Activated CD8-positive, alpha-beta memory T cell treated with anti-CD3 and anti-CD28 coated beads for 36 hours (primary cell): Measurements from ENCODE around the gene RGS7BP. TPM values are rescaled to one million over a fixed set of nuclear protein-coding genes. Genes with fewer than 3 reads are reported as not detected.

Experiments
- CTCF ChIA-PET: fragments of 350-600 bp; sonication (Branson Sonifier 250); formaldehyde crosslinking; loops from one replicate; lab custom pipeline; 2021; ENCODE audit warnings: antibody characterized with exemption; lab: Charles Lee
- POLR2A ChIA-PET: fragments of 350-600 bp; sonication (Branson Sonifier 250); formaldehyde crosslinking; loops from one replicate; lab custom pipeline; 2021; ENCODE audit warnings: antibody characterized with exemption; lab: Charles Lee
- total RNA-seq, 2 experiments: library from RNA; stranded (reverse); gene quantifications; one replicate each; pipeline ENCODE4 v1.2.3, GENCODE V29; 2021

Gene RGS7BP
- total RNA-seq, 2 experiments from 2014 or later = not detected

GRCh38 chr5:64622991-64623390 is 117.2 kb downstream of the RGS7BP start:
- ChIA-PET CTCF (no interaction called here), POLR2A (no interaction called here)

- ChIA-PET POLR2A (no interaction called here), CTCF (no interaction called here)
These were observed 119.9 kb downstream of the RGS7BP start for GRCh38 chr5:64625678-64626077.

GRCh38 chr5:64628901-64629300 is 123.1 kb downstream of the RGS7BP start:
- CTCF ChIA-PET = no interaction called here
- POLR2A ChIA-PET = no interaction called here

GRCh38 chr5:64629841-64630240 is 124.0 kb downstream of the RGS7BP start:
- POLR2A ChIA-PET = no interaction called here
- CTCF ChIA-PET = interaction anchor here (1.2 kb wide), 1 partner anchor 149 kb away, joined by 3 read pairs; no protein-coding TSS in a partner anchor

GRCh38 chr5:64632251-64632650 is 126.4 kb downstream of the RGS7BP start:
- ChIA-PET CTCF (no interaction called here), POLR2A (no interaction called here)

GRCh38 chr5:64634997-64635686 is 129.3 kb downstream of the RGS7BP start:
- ChIA-PET POLR2A (no interaction called here), CTCF (interaction anchor here (0.6 to 2.6 kb wide), 2 partner anchors 10 to 148 kb away, joined by 3 to 7 read pairs; no protein-coding TSS in a partner anchor)

- POLR2A ChIA-PET = no interaction called here
These were observed 131.3 kb downstream of the RGS7BP start for GRCh38 chr5:64637144-64637543.

GRCh38 chr5:64637837-64638443 is 132.1 kb downstream of the RGS7BP start:
- ChIA-PET POLR2A (no interaction called here), CTCF (interaction anchor here (1.5 to 2.6 kb wide), 2 partner anchors 146 to 155 kb away, joined by 3 to 7 read pairs; no protein-coding TSS in a partner anchor)

More at GRCh38 chr5:64637144-64637543, 131.3 kb downstream of the RGS7BP start:
- CTCF ChIA-PET = interaction anchor here (2.6 kb wide), 1 partner anchor 146 kb away, joined by 7 read pairs; no protein-coding TSS in a partner anchor

GRCh38 chr5:64644831-64645230 is 139.0 kb downstream of the RGS7BP start:
- ChIA-PET POLR2A (no interaction called here), CTCF (interaction anchor here (0.7 kb wide), 1 partner anchor 11 kb away, joined by 3 read pairs; no protein-coding TSS in a partner anchor)

GRCh38 chr5:64646169-64646568 is 140.4 kb downstream of the RGS7BP start:
- CTCF ChIA-PET = no interaction called here
- POLR2A ChIA-PET = no interaction called here

GRCh38 chr5:64649512-64649911 is 143.7 kb downstream of the RGS7BP start:
- ChIA-PET CTCF (no interaction called here), POLR2A (no interaction called here)

GRCh38 chr5:64653766-64654560 is 148.1 kb downstream of the RGS7BP start:
- ChIA-PET POLR2A (no interaction called here), CTCF (no interaction called here)

- CTCF ChIA-PET = no interaction called here
- POLR2A ChIA-PET = no interaction called here
These were observed 148.7 kb downstream of the RGS7BP start for GRCh38 chr5:64654561-64654938.

- POLR2A ChIA-PET = no interaction called here
These were observed 149.8 kb downstream of the RGS7BP start for GRCh38 chr5:64655596-64655995.

GRCh38 chr5:64659289-64659688 is 153.5 kb downstream of the RGS7BP start:
- ChIA-PET POLR2A (no interaction called here), CTCF (interaction anchor here (0.6 to 0.7 kb wide), 2 partner anchors 617 to 1033 kb away, joined by 3 to 5 read pairs; no protein-coding TSS in a partner anchor)

More at GRCh38 chr5:64655596-64655995, 149.8 kb downstream of the RGS7BP start:
- CTCF ChIA-PET = no interaction called here

Other genes starting within 250 kb of the RGS7BP start
- not detected for gene SHISAL2B, start 184.5 kb downstream of the RGS7BP start, total RNA-seq